Measurements from ENCODE around the gene SMIM13. TPM values are rescaled to one million over a fixed set of nuclear protein-coding genes. Genes with fewer than 3 reads are reported as not detected.

Gene SMIM13
- total and polyA plus RNA-seq, 12 donors = 3.0 to 14.6 (median 11.5) TPM

- H3K27me3 ChIP-seq = no peaks in the 10 kb centered on the region
- H3K27ac ChIP-seq = no peak overlapping the region
- no peak overlapping the region for H3K4me3 ChIP-seq
- intact Hi-C loops (cut with DNase I) = loop anchor here in 7 of 10 donors (10.0 kb wide), 3 partner anchors 58 to 318 kb away; partner anchors contain the start of gene NEDD9 (in 2 of the 7)
- ATAC-seq = no peak
- H3K4me1 ChIP-seq = peaks cover 0 to 11% (median 5%) of the 10 kb centered on the region in 9 donors
- H3K36me3 ChIP-seq = no peaks in the 10 kb centered on the region
- TF ChIP-seq CTCF (IDR thresholded peaks at IDR 0.05) = no peak
- WGBS, 2 donors = 95 to 97% methylated on average over 1 of the region's 1 CpG
- DNase-seq = no peak
- H3K9me3 ChIP-seq = peaks cover 0 to 21% (median 0%) of the 10 kb centered on the region in 11 donors
Measured at GRCh38 chr6:11177271-11177670, 83.6 kb downstream of the SMIM13 start.

- H3K9me3 ChIP-seq = peaks cover 0 to 21% (median 0%) of the 10 kb centered on the region in 11 donors
- H3K4me1 ChIP-seq = no peaks in the 10 kb centered on the region
- ATAC-seq (no peak), DNase-seq (no peak)
- WGBS, 2 donors = 80 to 99% methylated on average over 6 of the region's 6 CpGs
- H3K27me3 ChIP-seq = no peaks in the 10 kb centered on the region
- intact Hi-C loops (cut with DNase I) = loop anchor here in 7 of 10 donors (10.0 kb wide), 3 partner anchors 56 to 316 kb away; partner anchors contain the start of gene NEDD9 (in 2 of the 7)
- TF ChIP-seq CTCF (IDR thresholded peaks at IDR 0.05) = no peak
- no peak overlapping the region for H3K27ac ChIP-seq
- H3K4me3 ChIP-seq = no peak overlapping the region
- peaks cover 0 to 16% (median 4%) of the 10 kb centered on the region in 9 donors for H3K36me3 ChIP-seq
Measured at GRCh38 chr6:11179088-11179418, 85.4 kb downstream of the SMIM13 start.

GRCh38 chr6:11179419-11180202 is 86.0 kb downstream of the SMIM13 start:
- TF ChIP-seq CTCF (IDR thresholded peaks at IDR 0.05) = no peak
- 63 to 76% methylated on average over 8 of the region's 8 CpGs for WGBS, 2 donors
- no peaks in the 10 kb centered on the region for H3K27me3 ChIP-seq
- H3K27ac ChIP-seq = peak overlapping the region in 1 of 10 donors; percentile 16
- H3K4me3 ChIP-seq = no peak overlapping the region
- peaks cover 0 to 21% (median 10%) of the 10 kb centered on the region in 9 donors for H3K36me3 ChIP-seq
- H3K4me1 ChIP-seq = no peaks in the 10 kb centered on the region
- intact Hi-C loops (cut with DNase I) = loop anchor here in 7 of 10 donors (10.0 kb wide), 3 partner anchors 55 to 315 kb away; partner anchors contain the start of gene NEDD9 (in 2 of the 7)
- peaks cover 0 to 21% (median 0%) of the 10 kb centered on the region in 11 donors for H3K9me3 ChIP-seq
- DNase-seq = no peak
- ATAC-seq = no peak

GRCh38 chr6:11181478-11182136 is 88.0 kb downstream of the SMIM13 start:
- TF ChIP-seq CTCF (IDR thresholded peaks at IDR 0.05) = no peak
- no peaks in the 10 kb centered on the region for H3K4me1 ChIP-seq
- WGBS, 2 donors = 97 to 98% methylated on average over 3 of the region's 3 CpGs
- peaks cover 0 to 41% (median 19%) of the 10 kb centered on the region in 9 donors for H3K36me3 ChIP-seq
- H3K27ac ChIP-seq = no peak overlapping the region
- peaks cover 0 to 21% (median 0%) of the 10 kb centered on the region in 11 donors for H3K9me3 ChIP-seq
- no peak for DNase-seq
- intact Hi-C loops (cut with DNase I) = no loop called here
- no peak overlapping the region for H3K4me3 ChIP-seq
- ATAC-seq = no peak
- no peaks in the 10 kb centered on the region for H3K27me3 ChIP-seq

Data from heart right ventricle (tissue), 16 donors.